OCI-LY7 (cell line): ENCODE results near the gene ARHGAP24. TPM values are rescaled to one million over a fixed set of nuclear protein-coding genes. Genes with fewer than 3 reads are reported as not detected.

ENCODE experiments used
- BruUV-seq: library from RNA; stranded (reverse); fragments of 400-500 nt; replicated peaks from 2 replicates; lab custom pipeline; 2021; lab: Mats Ljungman, UMichigan
- CTCF ChIA-PET: fragments of 300-600 bp; sonication (Branson Sonifier 250); formaldehyde crosslinking; loops from one replicate; lab custom pipeline; 2022; ENCODE audit warnings: antibody characterized with exemption; ENCODE audit not compliant: unreplicated experiment; lab: Charles Lee
- POLR2A ChIA-PET: fragments of 300-600 bp; sonication (Branson Sonifier 250); formaldehyde crosslinking; loops from one replicate; lab custom pipeline; 2022; ENCODE audit warnings: antibody characterized with exemption; lab: Charles Lee
- DNase-seq: peaks from one replicate; pipeline ENCODE4 v3.0.0-alpha.2; 2015; ENCODE audit warnings: low spot score
- H2AFZ ChIP-seq: fragments of 200-600 bp; sonication (generic), shearing (Covaris generic); 2 replicates; pipeline ENCODE4 v1.6.1; 2014; ENCODE audit warnings: mild to moderate bottlenecking, antibody characterized with exemption, low read length, moderate library complexity
- H3K27ac ChIP-seq: fragments of 200-600 bp; sonication (generic); 2 replicates; pipeline ENCODE4 v1.5.1; 2014; ENCODE audit warnings: mixed run types, low read depth, mild to moderate bottlenecking, moderate library complexity, low read length, inconsistent platforms; ENCODE audit not compliant: poor library complexity, severe bottlenecking
- H3K36me3 ChIP-seq: fragments of 200-600 bp; sonication (generic); 2 replicates; pipeline ENCODE4 v1.6.1; 2014; ENCODE audit warnings: mild to moderate bottlenecking, antibody characterized with exemption, low read length, moderate library complexity, mixed read lengths; ENCODE audit not compliant: insufficient read depth
- H3K4me1 ChIP-seq: fragments of 200-600 bp; sonication (generic); 2 replicates; pipeline ENCODE4 v1.5.1; 2014; ENCODE audit warnings: mild to moderate bottlenecking, low read length; ENCODE audit not compliant: insufficient read depth, poor library complexity, severe bottlenecking
- H3K4me2 ChIP-seq: fragments of 200-600 bp; sonication (generic); 2 replicates; pipeline ENCODE4 v1.6.1; 2014; ENCODE audit warnings: mild to moderate bottlenecking, low read length
- H3K4me3 ChIP-seq: fragments of 200-600 bp; sonication (generic); 2 replicates; pipeline ENCODE4 v1.5.1; 2014; ENCODE audit warnings: mild to moderate bottlenecking, low read depth, low read length; ENCODE audit not compliant: poor library complexity, severe bottlenecking
- H3K79me2 ChIP-seq: fragments of 200-600 bp; sonication (generic); 2 replicates; pipeline ENCODE4 v1.6.1; 2016; ENCODE audit warnings: low read depth, mild to moderate bottlenecking, low read length, moderate library complexity, mixed read lengths; ENCODE audit not compliant: insufficient read depth
- H3K9me2 ChIP-seq: fragments of 200-600 bp; sonication (generic); 2 replicates; pipeline ENCODE4 v1.6.1; 2016; ENCODE audit warnings: mild to moderate bottlenecking, low read length, mixed read lengths; ENCODE audit not compliant: insufficient read depth
- H3K9me3 ChIP-seq: fragments of 200-600 bp; sonication (generic); 2 replicates; pipeline ENCODE4 v1.6.1; 2014; ENCODE audit warnings: mild to moderate bottlenecking, mixed run types, low read length, mixed read lengths
- H4K20me1 ChIP-seq: fragments of 200-600 bp; sonication (generic); 2 replicates; pipeline ENCODE4 v1.6.1; 2014; ENCODE audit warnings: mild to moderate bottlenecking, antibody characterized with exemption, low read length, moderate library complexity, mixed read lengths; ENCODE audit not compliant: insufficient read depth
- CTCF ChIP-seq: fragments of 200-600 bp; sonication (generic); conservative IDR thresholded peaks from 2 replicates; pipeline ENCODE4 v1.5.1; 2014; ENCODE audit warnings: mild to moderate bottlenecking, antibody characterized with exemption, low read length, moderate library complexity, mixed read lengths
- EZH2phosphoT487 ChIP-seq: fragments of 200-600 bp; sonication (generic); IDR thresholded peaks from 2 replicates; pipeline ENCODE4 v1.6.1; 2018; ENCODE audit warnings: low read depth, borderline replicate concordance, mild to moderate bottlenecking, mixed run types, antibody characterized with exemption, low read length, moderate library complexity, mixed read lengths
- intact Hi-C: fragments of 100-400 bp; cut with micrococcal nuclease; formaldehyde crosslinking; loops from one replicate; pipeline ENCODE4 v1.10.0; 2022; ENCODE audit not compliant: unreplicated experiment
- total RNA-seq, 2 experiments: library from RNA; depleted of rRNA in 1 of 2; stranded (reverse); fragments of >200 nt in 1 of 2; shearing (Covaris generic) in 1 of 2; gene quantifications; 2 replicates each; pipeline ENCODE4 v1.2.3, GENCODE V29; 2014 to 2022

Gene ARHGAP24
- total RNA-seq, 2 experiments from 2014 or later, result 0.88 to 4.4 TPM

GRCh38 chr4:85717351-85717750 lies 242.4 kb downstream of the ARHGAP24 start:
- POLR2A ChIA-PET, result interaction anchor here (0.6 to 6.2 kb wide), 15 partner anchors 9 to 220 kb away, joined by 3 to 47 read pairs (median 6); no protein-coding TSS in a partner anchor
- H3K79me2 ChIP-seq, result no peaks in the 10 kb centered on the region
- H4K20me1 ChIP-seq, result no peaks in the 10 kb centered on the region

GRCh38 chr4:85717847-85718246 lies 242.9 kb downstream of the ARHGAP24 start:
- TF ChIP-seq CTCF, result no peak
- no peak for TF ChIP-seq EZH2phosphoT487
- H3K79me2 ChIP-seq, result no peaks in the 10 kb centered on the region
- no TSS peak for BruUV-seq
- no peak overlapping the region for H3K27ac ChIP-seq
- no peaks in the 10 kb centered on the region for H3K36me3 ChIP-seq
- ChIA-PET POLR2A (interaction anchor here (0.7 to 6.2 kb wide), 10 partner anchors 9 to 60 kb away, joined by 3 to 47 read pairs (median 4); no protein-coding TSS in a partner anchor), CTCF (no interaction called here)
- no peak overlapping the region for H3K4me3 ChIP-seq
- H3K4me2 ChIP-seq, result peak overlapping the region; percentile 25; the same call in 1 of the 2 replicates
- no peaks in the 10 kb centered on the region for H4K20me1 ChIP-seq
- DNase-seq, result no peak
- H3K9me3 ChIP-seq, result no peaks in the 10 kb centered on the region
- peak overlapping the region; percentile 86 for H2AFZ ChIP-seq
- peaks cover 47% of the 10 kb centered on the region for H3K4me1 ChIP-seq
- H3K9me2 ChIP-seq, result no peaks in the 10 kb centered on the region
- intact Hi-C loops, result loop anchor here (10.0 kb wide), 1 partner anchor 557 kb away; no protein-coding TSS in a partner anchor

More at GRCh38 chr4:85717351-85717750, 242.4 kb downstream of the ARHGAP24 start:
- Histone ChIP-seq H3K27ac (peak overlapping the region; percentile 8), H3K9me2 (no peaks in the 10 kb centered on the region), H3K36me3 (no peaks in the 10 kb centered on the region), H3K4me2 (peak overlapping the region; percentile 25), H3K9me3 (no peaks in the 10 kb centered on the region), H3K4me1 (peaks cover 52% of the 10 kb centered on the region), H2AFZ (peak overlapping the region; percentile 86), H3K4me3 (no peak overlapping the region)
- peak; percentile 24 for DNase-seq
- intact Hi-C loops, result loop anchor here (10.0 kb wide), 1 partner anchor 557 kb away; no protein-coding TSS in a partner anchor
- TF ChIP-seq EZH2phosphoT487 (no peak), CTCF (no peak)
- CTCF ChIA-PET, result interaction anchor here (1.0 kb wide), 1 partner anchor 13 kb away, joined by 3 read pairs; no protein-coding TSS in a partner anchor
- BruUV-seq, result no TSS peak

GRCh38 chr4:85720735-85721134 lies 245.8 kb downstream of the ARHGAP24 start:
- no peak overlapping the region for H3K27ac ChIP-seq
- CTCF ChIA-PET, result interaction anchor here (0.6 kb wide), 1 partner anchor 190 kb away, joined by 7 read pairs; no protein-coding TSS in a partner anchor
- no peaks in the 10 kb centered on the region for H4K20me1 ChIP-seq
- intact Hi-C loops, result no loop called here
- H3K79me2 ChIP-seq, result no peaks in the 10 kb centered on the region
- no peak overlapping the region for H3K4me2 ChIP-seq
- no peak for TF ChIP-seq EZH2phosphoT487
- no peak for TF ChIP-seq CTCF
- H3K4me1 ChIP-seq, result peaks cover 32% of the 10 kb centered on the region
- H3K9me2 ChIP-seq, result no peaks in the 10 kb centered on the region
- no peaks in the 10 kb centered on the region for H3K9me3 ChIP-seq
- H3K4me3 ChIP-seq, result no peak overlapping the region
- H3K36me3 ChIP-seq, result no peaks in the 10 kb centered on the region
- POLR2A ChIA-PET, result interaction anchor here (0.6 to 1.5 kb wide), 5 partner anchors 9 to 20 kb away, joined by 3 to 7 read pairs (median 3); no protein-coding TSS in a partner anchor
- no TSS peak for BruUV-seq
- no peak overlapping the region for H2AFZ ChIP-seq
- no peak for DNase-seq
